Uterus (tissue), 4 donors: Measurements from ENCODE around the gene BRAF. TPM values are rescaled to one million over a fixed set of nuclear protein-coding genes. Genes with fewer than 3 reads are reported as not detected.
A peak's percentile ranks its signal among the peaks of the same experiment; 100 is the strongest.

Source experiments
- DNase-seq, 2 donors: peaks; one replicate each; pipeline ENCODE4 v3.0.0-alpha.2; 2019 to 2020
- H3K27ac ChIP-seq, 2 donors: fragments of 200-600 bp; sonication (generic); 1 replicate in 1 of 2; 2 replicates in 1 of 2; pipeline ENCODE4 v1.5.1; 2016 to 2018
- H3K27me3 ChIP-seq, 2 donors: fragments of 200-600 bp; sonication (generic); one replicate each; pipeline ENCODE4 v1.5.1; 2018 to 2019; ENCODE audit warnings: control low read depth in 1 of 2
- H3K36me3 ChIP-seq, 2 donors: fragments of 200-600 bp; sonication (generic); one replicate each; pipeline ENCODE4 v1.5.1; 2019; ENCODE audit warnings: control low read depth in 1 of 2
- H3K4me1 ChIP-seq, 2 donors: fragments of 200-600 bp; sonication (generic); one replicate each; pipeline ENCODE4 v1.5.1; 2018 to 2019; ENCODE audit warnings: control low read depth in 1 of 2
- H3K4me3 ChIP-seq, 2 donors: fragments of 200-600 bp; sonication (generic); 1 replicate in 1 of 2; 2 replicates in 1 of 2; pipeline ENCODE4 v1.5.1; 2018 to 2019; ENCODE audit warnings: mild to moderate bottlenecking in 1 of 2
- H3K9me3 ChIP-seq, 2 donors: fragments of 200-600 bp; sonication (generic); one replicate each; pipeline ENCODE4 v1.5.1; 2019; ENCODE audit warnings: control low read depth in 1 of 2
- POLR2A ChIP-seq, 2 donors: fragments of 450-650 bp; IDR thresholded peaks; one replicate each; pipeline ENCODE4 v1.6.1; 2016; ENCODE audit warnings: antibody characterized with exemption in 2 of 2, mild to moderate bottlenecking in 1 of 2, moderate library complexity in 1 of 2
- intact Hi-C: fragments of 100-400 bp; cut with DNase I; formaldehyde crosslinking; loops from one replicate; pipeline ENCODE4 v1.15.1; 2023; ENCODE audit warnings: low total_unique reads
- total RNA-seq, 4 donors: library from RNA; depleted of rRNA in 3 of 4; stranded (reverse); fragments of >200 nt in 3 of 4; gene quantifications; one replicate each; pipeline versions ENCODE4 v1.1.0 to v1.2.4, GENCODE V29; 2014 to 2023
- TF ChIP-seq, protein P1 (sequence below), 4 experiments: fragments of 200-600 bp in 2 of 4; fragments of 450-650 bp in 2 of 4; sonication (generic) in 2 of 4; IDR thresholded peaks; one replicate each; pipeline ENCODE4 v1.5.1; 2016 to 2019; ENCODE audit warnings: antibody characterized with exemption in 4 of 4, mild to moderate bottlenecking in 2 of 4, moderate library complexity in 1 of 4
- donor health status: DM: yes; HTN: yes; CAD: no.

Gene BRAF
- 10 to 100 TPM; 42.6 to 76.8 (median 66.5) TPM for total RNA-seq

- Histone ChIP-seq H3K36me3 (no peaks in the 10 kb centered on the region), H3K4me3 (peak within 1 kb of the TSS; percentile 79 to 82), H3K4me1 (peaks cover 0 to 11% of the 10 kb centered on the region in 2 donors), H3K27ac (peak within 1 kb of the TSS; percentile 99), H3K27me3 (no peaks in the 10 kb centered on the region), H3K9me3 (no peaks in the 10 kb centered on the region)
- intact Hi-C loops, result no loop called here
- DNase-seq, result peak; percentile 86 to 92
- TF ChIP-seq, protein P1, sequence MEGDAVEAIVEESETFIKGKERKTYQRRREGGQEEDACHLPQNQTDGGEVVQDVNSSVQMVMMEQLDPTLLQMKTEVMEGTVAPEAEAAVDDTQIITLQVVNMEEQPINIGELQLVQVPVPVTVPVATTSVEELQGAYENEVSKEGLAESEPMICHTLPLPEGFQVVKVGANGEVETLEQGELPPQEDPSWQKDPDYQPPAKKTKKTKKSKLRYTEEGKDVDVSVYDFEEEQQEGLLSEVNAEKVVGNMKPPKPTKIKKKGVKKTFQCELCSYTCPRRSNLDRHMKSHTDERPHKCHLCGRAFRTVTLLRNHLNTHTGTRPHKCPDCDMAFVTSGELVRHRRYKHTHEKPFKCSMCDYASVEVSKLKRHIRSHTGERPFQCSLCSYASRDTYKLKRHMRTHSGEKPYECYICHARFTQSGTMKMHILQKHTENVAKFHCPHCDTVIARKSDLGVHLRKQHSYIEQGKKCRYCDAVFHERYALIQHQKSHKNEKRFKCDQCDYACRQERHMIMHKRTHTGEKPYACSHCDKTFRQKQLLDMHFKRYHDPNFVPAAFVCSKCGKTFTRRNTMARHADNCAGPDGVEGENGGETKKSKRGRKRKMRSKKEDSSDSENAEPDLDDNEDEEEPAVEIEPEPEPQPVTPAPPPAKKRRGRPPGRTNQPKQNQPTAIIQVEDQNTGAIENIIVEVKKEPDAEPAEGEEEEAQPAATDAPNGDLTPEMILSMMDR (IDR thresholded peaks at IDR 0.05), result no peak
- TF ChIP-seq POLR2A (IDR thresholded peaks at IDR 0.05), result peak; percentile 51 to 54
These were observed at the start of gene BRAF for GRCh38 chr7:140924821-140925421. BRAF (minus strand) TSS chr7:140924929; CDS start chr7:140924703, 226 bp downstream.

DNA sequence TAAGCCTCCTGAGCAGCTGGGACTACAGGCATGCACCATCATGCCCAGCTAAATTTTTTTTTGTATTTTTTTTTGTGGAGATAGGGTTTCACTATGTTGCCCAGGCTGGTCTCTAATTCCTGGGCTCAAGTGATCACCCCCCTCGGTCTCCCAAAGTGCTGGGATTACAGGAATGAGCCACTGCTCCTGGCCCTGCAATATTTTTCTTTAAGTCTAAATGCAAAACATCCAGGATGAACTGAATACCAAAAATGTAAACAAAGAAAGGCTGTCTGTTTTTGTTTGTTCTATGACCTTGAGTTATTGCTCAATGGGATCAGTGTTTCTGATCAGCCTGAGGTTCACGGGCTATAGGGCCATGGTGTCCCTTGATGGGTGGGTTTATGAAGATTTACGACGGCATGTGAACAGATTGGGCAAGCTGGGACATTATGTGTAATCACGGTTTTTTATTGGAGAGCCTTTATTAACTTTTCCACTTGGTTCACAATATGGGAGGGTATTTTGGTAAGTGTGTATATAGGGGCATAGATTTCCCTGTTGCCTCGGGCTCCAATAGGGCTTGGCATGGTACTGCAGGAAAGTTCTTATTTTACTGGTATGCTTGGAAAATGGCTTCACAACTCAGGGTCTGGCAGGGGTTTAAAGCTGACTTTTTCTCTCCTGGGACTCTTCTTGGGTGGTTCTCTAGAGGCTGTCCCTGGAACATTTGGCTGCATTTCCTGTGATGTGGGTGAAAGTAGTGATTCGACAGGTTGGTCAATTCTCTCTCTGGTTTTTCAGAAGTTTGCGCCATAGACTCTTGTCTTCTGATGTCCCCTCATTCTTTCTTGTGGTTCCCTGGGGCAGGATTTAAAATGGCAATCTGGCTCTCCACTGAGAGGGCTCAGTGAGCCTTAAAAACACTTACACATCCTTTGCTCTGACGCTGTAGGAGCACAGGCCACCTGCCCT is 48.4 kb upstream of the BRAF start:
- no peak for DNase-seq
- H3K9me3 ChIP-seq, result no peaks in the 10 kb centered on the region
- no peak overlapping the region for H3K4me3 ChIP-seq
- no peaks in the 10 kb centered on the region for H3K36me3 ChIP-seq
- TF ChIP-seq POLR2A (IDR thresholded peaks at IDR 0.05), result no peak
- TF ChIP-seq, protein P1 (IDR thresholded peaks at IDR 0.05), result no peak
- no peaks in the 10 kb centered on the region for H3K27me3 ChIP-seq
- H3K27ac ChIP-seq, result no peak overlapping the region
- H3K4me1 ChIP-seq, result no peaks in the 10 kb centered on the region
- intact Hi-C loops, result no loop called here

DNA sequence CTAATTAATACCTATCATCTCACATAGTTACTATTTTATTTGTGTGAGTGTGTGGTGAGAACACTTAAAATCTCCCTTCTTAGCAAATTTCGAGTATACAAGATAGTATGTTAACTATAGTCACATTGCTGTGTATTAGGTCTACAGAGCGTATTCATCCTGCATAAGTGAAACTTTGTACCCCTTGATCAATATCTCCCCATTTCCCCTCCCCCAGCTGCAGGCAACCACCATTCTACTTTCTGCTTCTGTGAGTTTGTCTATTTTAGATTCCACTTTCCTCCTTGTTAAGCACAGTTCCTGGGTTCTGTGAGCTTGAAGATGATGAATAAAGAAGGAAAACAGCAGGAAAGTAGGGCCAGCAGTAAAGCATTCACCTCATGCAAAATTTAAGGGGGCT is 47.6 kb upstream of the BRAF start:
- intact Hi-C loops, result no loop called here
- TF ChIP-seq, protein P1 (IDR thresholded peaks at IDR 0.05), result no peak
- TF ChIP-seq POLR2A (IDR thresholded peaks at IDR 0.05), result no peak

GRCh38 chr7:140967438-140967837 is 42.7 kb upstream of the BRAF start:
- Histone ChIP-seq H3K9me3 (no peaks in the 10 kb centered on the region), H3K27me3 (no peaks in the 10 kb centered on the region), H3K36me3 (no peaks in the 10 kb centered on the region), H3K4me1 (no peaks in the 10 kb centered on the region), H3K27ac (no peak overlapping the region), H3K4me3 (no peak overlapping the region)
- intact Hi-C loops, result no loop called here
- TF ChIP-seq POLR2A (IDR thresholded peaks at IDR 0.05), result no peak
- TF ChIP-seq, protein P1 (IDR thresholded peaks at IDR 0.05), result no peak
- DNase-seq, result no peak

More for the DNA sequence above, 47.6 kb upstream of the BRAF start:
- Histone ChIP-seq H3K27ac (no peak overlapping the region), H3K27me3 (no peaks in the 10 kb centered on the region), H3K36me3 (no peaks in the 10 kb centered on the region), H3K4me1 (no peaks in the 10 kb centered on the region), H3K4me3 (no peak overlapping the region), H3K9me3 (no peaks in the 10 kb centered on the region)
- no peak for DNase-seq
